Stimulated activated CD8-positive, alpha-beta memory T cell treated with anti-CD3 and anti-CD28 coated beads, Interleukin-15, amount 100 ng/mL, for 4 hours (primary cell): Measurements from ENCODE around the gene ARHGAP6.
"Not testable (repeated sequence)": the region's sequence is repeated elsewhere in the genome, so short reads cannot be mapped to it uniquely, and the experiment has no call there.

ENCODE experiments used
- DNase-seq, 2 donors: peaks; one replicate each; pipeline ENCODE4 v3.0.0-alpha.2; 2020; ENCODE audit warnings: low read depth in 2 of 2

The ARHGAP6 gene

GRCh38 chrX:11532291-11533078 is 133.2 kb downstream of the ARHGAP6 start:
- DNase-seq, result no peak

- no peak for DNase-seq
Measured at GRCh38 chrX:11531226-11531625, 134.5 kb downstream of the ARHGAP6 start.

- DNase-seq, result no peak
Measured at GRCh38 chrX:11530621-11531020, 135.1 kb downstream of the ARHGAP6 start.

GRCh38 chrX:11528623-11529022 is 137.1 kb downstream of the ARHGAP6 start:
- DNase-seq, result no peak

GRCh38 chrX:11525685-11526084 is 140.0 kb downstream of the ARHGAP6 start:
- DNase-seq, result no peak

- DNase-seq, result not testable (repeated sequence)
Measured at GRCh38 chrX:11519234-11519633, 146.5 kb downstream of the ARHGAP6 start.

- DNase-seq, result no peak
Measured at GRCh38 chrX:11509786-11510185, 155.9 kb downstream of the ARHGAP6 start.

- no peak for DNase-seq
Measured at GRCh38 chrX:11504234-11504633, 161.5 kb downstream of the ARHGAP6 start.

- no peak for DNase-seq
Measured at GRCh38 chrX:11499076-11500044, 166.4 kb downstream of the ARHGAP6 start.

- not testable (repeated sequence) for DNase-seq
Measured at GRCh38 chrX:11491375-11491774, 174.3 kb downstream of the ARHGAP6 start.

GRCh38 chrX:11484290-11484689 is 181.4 kb downstream of the ARHGAP6 start:
- no peak for DNase-seq

GRCh38 chrX:11481035-11481434 is 184.7 kb downstream of the ARHGAP6 start:
- DNase-seq, result no peak

GRCh38 chrX:11480626-11481025 is 185.1 kb downstream of the ARHGAP6 start:
- DNase-seq, result no peak

GRCh38 chrX:11478911-11479310 is 186.8 kb downstream of the ARHGAP6 start:
- no peak for DNase-seq

GRCh38 chrX:11478026-11478425 is 187.7 kb downstream of the ARHGAP6 start:
- DNase-seq, result no peak

GRCh38 chrX:11474576-11474975 is 191.1 kb downstream of the ARHGAP6 start:
- no peak for DNase-seq

GRCh38 chrX:11474021-11474420 is 191.7 kb downstream of the ARHGAP6 start:
- DNase-seq, result no peak

- no peak for DNase-seq
Measured at GRCh38 chrX:11472879-11473278, 192.8 kb downstream of the ARHGAP6 start.

- no peak for DNase-seq
Measured at GRCh38 chrX:11472381-11472780, 193.3 kb downstream of the ARHGAP6 start.

- no peak for DNase-seq
Measured at GRCh38 chrX:11470250-11470974, 195.3 kb downstream of the ARHGAP6 start.

GRCh38 chrX:11465648-11466411 is 199.9 kb downstream of the ARHGAP6 start:
- no peak for DNase-seq
